ENCODE results near the gene ARHGAP21. TPM values are rescaled to one million over a fixed set of nuclear protein-coding genes. Genes with fewer than 3 reads are reported as not detected.

Gene ARHGAP21
- total and polyA plus RNA-seq, 5 donors = 23.2 to 72.0 (median 56.2) TPM

DNA sequence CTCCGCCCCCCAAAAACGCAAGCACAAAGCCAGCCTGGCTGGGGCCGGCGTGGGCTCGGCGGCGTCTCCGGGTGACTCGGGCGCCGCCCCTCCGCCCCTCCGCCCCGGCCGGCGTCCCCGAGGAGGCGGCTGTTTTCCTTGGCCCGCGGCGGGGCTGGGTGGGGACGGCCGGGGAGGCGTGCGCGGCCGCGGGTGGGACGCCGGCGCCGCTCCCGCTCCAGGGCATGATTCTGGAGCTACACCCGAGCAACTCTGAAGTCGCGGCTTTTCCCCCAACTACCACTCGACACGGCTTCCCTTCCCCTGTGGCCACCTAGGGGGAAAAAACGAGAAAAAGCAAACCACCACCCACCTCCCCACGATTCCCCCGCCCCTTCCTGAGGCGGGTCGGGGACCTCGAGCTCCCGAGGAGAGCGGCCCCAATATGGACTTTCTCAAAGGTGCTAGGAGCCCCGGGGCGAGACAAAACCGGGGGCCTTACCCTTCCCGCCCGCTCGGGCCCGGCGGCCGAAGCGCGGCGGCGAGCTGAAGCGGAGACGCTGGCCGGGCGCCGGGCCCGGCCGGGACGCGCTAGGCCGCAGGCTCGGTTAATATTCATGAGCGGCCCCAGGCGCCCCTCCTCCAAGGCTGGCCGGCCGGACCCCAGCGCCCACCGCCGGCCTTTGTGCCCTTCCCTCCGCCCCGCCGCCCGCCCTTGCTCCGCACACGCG lies 856 bp downstream of the ARHGAP21 start:
- intact Hi-C loops (cut with DNase I) = loop anchor here in 3 of 4 donors (5.0 to 10.0 kb wide), 3 partner anchors 76 to 232 kb away; partner anchors contain the start of gene PRTFDC1 (in 3 of the 3)
- Histone ChIP-seq H3K9me3 (ENCODE audit: control insufficient read depth, low read length) (no peaks in the 10 kb centered on the region), H3K4me3 (ENCODE audit: low read length) (peak overlapping the region; percentile 100), H3K4me1 (ENCODE audit: control insufficient read depth, insufficient read depth, low read length) (peaks cover 5% of the 10 kb centered on the region), H3K27me3 (ENCODE audit: control insufficient read depth, insufficient read depth) (no peaks in the 10 kb centered on the region), H3K27ac (ENCODE audit: low read length) (peak overlapping the region; percentile 98)
- DNase-seq (peak; percentile 81 to 92 (median 91)), ATAC-seq (peak; percentile 68 to 75)
- under 1% methylated on average over 84 of the region's 84 CpGs for WGBS

DNA sequence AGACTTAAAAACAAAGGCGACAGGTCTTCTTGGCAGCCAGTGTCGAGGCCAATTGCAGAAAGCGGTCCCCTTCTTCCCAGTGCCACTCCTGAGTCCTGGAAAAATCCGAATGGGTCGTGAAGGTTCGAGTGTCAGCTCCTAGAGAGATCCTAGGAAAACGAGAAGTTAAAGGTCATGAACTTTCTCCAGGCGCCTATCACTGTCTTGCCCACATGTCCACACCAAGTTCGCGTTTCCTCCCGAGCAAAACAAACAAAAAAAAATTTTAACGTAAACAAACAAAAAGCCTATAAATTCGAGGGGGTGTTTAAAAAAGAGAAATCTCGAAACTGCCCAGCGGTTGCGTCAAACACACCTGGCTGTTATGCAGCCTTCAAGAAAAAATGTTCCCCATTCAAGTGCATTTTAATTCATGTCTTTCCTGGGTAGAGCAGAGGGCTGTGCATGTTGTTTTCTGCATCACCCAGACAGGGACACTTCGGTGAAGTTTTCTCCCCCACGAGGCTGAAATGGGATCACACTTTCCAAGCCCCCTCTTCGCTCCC lies 1.5 kb downstream of the ARHGAP21 start:
- WGBS = 3% methylated on average over 19 of the region's 19 CpGs
- Histone ChIP-seq H3K27me3 (ENCODE audit: control insufficient read depth, insufficient read depth) (no peaks in the 10 kb centered on the region), H3K9me3 (ENCODE audit: control insufficient read depth, low read length) (no peaks in the 10 kb centered on the region), H3K4me3 (ENCODE audit: low read length) (peak overlapping the region; percentile 100), H3K4me1 (ENCODE audit: control insufficient read depth, insufficient read depth, low read length) (peaks cover 10% of the 10 kb centered on the region), H3K27ac (ENCODE audit: low read length) (peak overlapping the region; percentile 98)
- intact Hi-C loops (cut with DNase I) = loop anchor here in 3 of 4 donors (5.0 to 10.0 kb wide), 3 partner anchors 75 to 233 kb away; partner anchors contain the start of gene PRTFDC1 (in 3 of the 3)
- DNase-seq = no peak
- no peak for ATAC-seq

DNA sequence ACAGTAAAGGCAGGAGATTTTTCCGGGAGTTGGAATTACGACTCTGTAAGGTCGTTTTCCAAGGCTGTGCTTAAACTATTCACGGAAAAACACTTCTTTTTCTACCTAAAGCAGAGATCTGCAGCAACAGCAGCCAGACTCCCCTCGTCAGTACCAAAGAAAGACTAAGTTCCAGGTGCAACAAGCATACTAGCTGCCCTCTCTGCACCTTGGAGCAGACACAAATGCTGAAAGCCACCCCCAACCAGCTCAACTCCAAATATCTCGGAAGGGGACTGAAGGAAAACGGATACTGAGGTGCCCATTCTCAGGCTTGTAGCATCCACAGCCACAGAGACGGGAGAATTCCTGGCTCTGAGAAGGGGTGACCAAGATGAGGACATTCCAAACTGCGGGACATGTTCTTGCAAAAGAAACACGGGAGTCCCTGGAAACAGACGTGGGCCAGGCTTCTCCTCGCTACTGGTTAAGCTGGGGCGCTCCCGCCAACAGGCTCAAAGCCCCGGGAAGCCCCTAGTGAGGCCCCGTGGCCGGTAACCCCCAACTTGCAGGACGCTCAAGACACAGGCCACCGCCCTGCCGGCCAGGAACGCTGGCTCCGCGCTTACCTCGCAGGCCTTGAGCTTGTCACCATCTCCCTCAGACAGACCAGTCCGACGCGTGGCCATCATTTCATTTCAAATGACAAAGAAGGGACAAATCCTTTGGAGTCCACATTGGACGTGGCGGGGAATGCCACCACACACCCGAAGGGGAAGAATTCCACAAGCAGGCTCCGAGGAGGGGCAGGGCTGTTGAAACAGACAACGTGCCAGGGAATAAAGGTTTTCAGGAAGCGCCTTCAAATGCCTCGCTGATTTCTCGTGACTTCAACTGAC lies 2.2 kb downstream of the ARHGAP21 start:
- H3K27me3 ChIP-seq (ENCODE audit: control insufficient read depth, insufficient read depth) = no peaks in the 10 kb centered on the region
- DNase-seq (peak; percentile 20 to 76 (median 73)), ATAC-seq (no peak)
- peak overlapping the region; percentile 100 for H3K4me3 ChIP-seq (ENCODE audit: low read length)
- WGBS = 14% methylated on average over 35 of the region's 35 CpGs
- intact Hi-C loops (cut with DNase I) = loop anchor here in 3 of 4 donors (5.0 to 10.0 kb wide), 3 partner anchors 74 to 233 kb away; partner anchors contain the start of gene PRTFDC1 (in 3 of the 3)
- H3K27ac ChIP-seq (ENCODE audit: low read length) = peak overlapping the region; percentile 68
- no peaks in the 10 kb centered on the region for H3K9me3 ChIP-seq (ENCODE audit: control insufficient read depth, low read length)
- H3K4me1 ChIP-seq (ENCODE audit: control insufficient read depth, insufficient read depth, low read length) = peaks cover 13% of the 10 kb centered on the region

GRCh38 chr10:24720096-24720495 lies 3.6 kb downstream of the ARHGAP21 start:
- no peak for DNase-seq
- WGBS = 18% methylated on average over 2 of the region's 2 CpGs
- Histone ChIP-seq H3K27me3 (ENCODE audit: control insufficient read depth, insufficient read depth) (no peaks in the 10 kb centered on the region), H3K4me3 (ENCODE audit: low read length) (peak overlapping the region; percentile 100), H3K9me3 (ENCODE audit: control insufficient read depth, low read length) (no peaks in the 10 kb centered on the region), H3K4me1 (ENCODE audit: control insufficient read depth, insufficient read depth, low read length) (peaks cover 18% of the 10 kb centered on the region), H3K27ac (ENCODE audit: low read length) (no peak overlapping the region)
- intact Hi-C loops (cut with DNase I) = loop anchor here in 3 of 4 donors (5.0 to 10.0 kb wide), 3 partner anchors 73 to 235 kb away; partner anchors contain the start of gene PRTFDC1 (in 3 of the 3)
- ATAC-seq = no peak

DNA sequence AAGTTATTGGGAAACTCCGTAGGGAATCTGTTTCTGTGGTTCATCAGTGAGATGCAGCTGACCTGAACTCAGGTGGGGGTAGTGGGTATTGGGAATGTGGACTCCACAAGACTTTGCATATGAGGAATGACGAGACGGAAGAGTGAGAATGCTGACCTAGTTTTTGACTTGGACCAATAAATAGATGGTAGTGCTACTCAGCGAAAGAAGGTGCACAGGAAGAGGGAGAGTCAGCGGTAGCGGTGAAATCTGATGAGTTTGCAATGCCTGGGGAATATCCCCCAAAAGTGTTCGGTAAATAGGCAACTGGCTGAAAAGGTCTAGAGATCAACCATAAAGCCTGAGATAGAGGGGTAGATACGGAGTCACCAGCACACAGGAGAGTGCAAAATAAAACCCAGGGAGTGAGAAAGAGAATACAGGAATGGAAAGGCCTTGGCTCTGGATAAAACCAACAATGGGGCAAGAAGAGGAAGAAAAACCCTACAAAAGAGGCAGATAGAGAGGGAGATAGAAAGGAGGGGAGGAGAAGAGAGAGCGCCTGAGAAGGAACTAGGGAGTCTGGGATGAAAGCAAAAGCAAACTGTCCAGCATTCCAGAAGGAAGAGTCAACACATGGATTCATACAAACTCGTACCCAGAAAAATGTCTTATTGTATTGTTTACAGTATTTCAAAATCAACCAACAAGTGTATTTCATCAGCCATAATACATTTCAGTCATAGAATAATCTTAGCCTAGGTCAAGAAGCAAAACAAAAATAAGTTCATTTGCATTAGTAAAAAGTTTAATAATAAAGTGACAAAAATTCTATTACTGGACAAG lies 5.4 kb downstream of the ARHGAP21 start:
- no peak overlapping the region for H3K27ac ChIP-seq (ENCODE audit: low read length)
- no peak for DNase-seq
- no peaks in the 10 kb centered on the region for H3K9me3 ChIP-seq (ENCODE audit: control insufficient read depth, low read length)
- intact Hi-C loops (cut with DNase I) = loop anchor here in 1 of 4 donors (10.0 kb wide), 1 partner anchor 73 kb away; no protein-coding TSS in a partner anchor
- 81% methylated on average over 10 of the region's 10 CpGs for WGBS
- peaks cover 18% of the 10 kb centered on the region for H3K4me1 ChIP-seq (ENCODE audit: control insufficient read depth, insufficient read depth, low read length)
- H3K4me3 ChIP-seq (ENCODE audit: low read length) = no peak overlapping the region
- no peak for ATAC-seq
- H3K27me3 ChIP-seq (ENCODE audit: control insufficient read depth, insufficient read depth) = no peaks in the 10 kb centered on the region

GRCh38 chr10:24716295-24716694 lies 7.4 kb downstream of the ARHGAP21 start:
- no peak overlapping the region for H3K27ac ChIP-seq (ENCODE audit: low read length)
- DNase-seq (no peak), ATAC-seq (peak; percentile 52 to 59)
- peaks cover 21% of the 10 kb centered on the region for H3K4me1 ChIP-seq (ENCODE audit: control insufficient read depth, insufficient read depth, low read length)
- no peaks in the 10 kb centered on the region for H3K27me3 ChIP-seq (ENCODE audit: control insufficient read depth, insufficient read depth)
- 47% methylated on average over 5 of the region's 5 CpGs for whole genome bisulfite sequencing
- no peaks in the 10 kb centered on the region for H3K9me3 ChIP-seq (ENCODE audit: control insufficient read depth, low read length)
- no peak overlapping the region for H3K4me3 ChIP-seq (ENCODE audit: low read length)
- intact Hi-C loops (cut with DNase I) = loop anchor here in 1 of 4 donors (10.0 kb wide), 1 partner anchor 71 kb away; no protein-coding TSS in a partner anchor

- 59% methylated on average over 5 of the region's 5 CpGs for WGBS
- no peak overlapping the region for H3K27ac ChIP-seq (ENCODE audit: low read length)
- H3K9me3 ChIP-seq (ENCODE audit: control insufficient read depth, low read length) = no peaks in the 10 kb centered on the region
- H3K4me3 ChIP-seq (ENCODE audit: low read length) = no peak overlapping the region
- ATAC-seq (no peak), DNase-seq (no peak)
- H3K4me1 ChIP-seq (ENCODE audit: control insufficient read depth, insufficient read depth, low read length) = peaks cover 23% of the 10 kb centered on the region
- no peaks in the 10 kb centered on the region for H3K27me3 ChIP-seq (ENCODE audit: control insufficient read depth, insufficient read depth)
- intact Hi-C loops (cut with DNase I) = loop anchor here in 1 of 4 donors (10.0 kb wide), 1 partner anchor 71 kb away; no protein-coding TSS in a partner anchor
Measured at GRCh38 chr10:24715246-24715769, 8.4 kb downstream of the ARHGAP21 start.

GRCh38 chr10:24713086-24713485 lies 10.6 kb downstream of the ARHGAP21 start:
- no peaks in the 10 kb centered on the region for H3K27me3 ChIP-seq (ENCODE audit: control insufficient read depth, insufficient read depth)
- H3K9me3 ChIP-seq (ENCODE audit: control insufficient read depth, low read length) = no peaks in the 10 kb centered on the region
- peaks cover 20% of the 10 kb centered on the region for H3K4me1 ChIP-seq (ENCODE audit: control insufficient read depth, insufficient read depth, low read length)
- WGBS = 43% methylated on average over 1 of the region's 1 CpG
- no peak overlapping the region for H3K4me3 ChIP-seq (ENCODE audit: low read length)
- H3K27ac ChIP-seq (ENCODE audit: low read length) = no peak overlapping the region
- DNase-seq (no peak), ATAC-seq (peak in 1 of 2 donors; percentile 33)
- intact Hi-C loops (cut with DNase I) = loop anchor here in 1 of 4 donors (10.0 kb wide), 1 partner anchor 68 kb away; no protein-coding TSS in a partner anchor

- no peak overlapping the region for H3K27ac ChIP-seq (ENCODE audit: low read length)
- H3K4me3 ChIP-seq (ENCODE audit: low read length) = no peak overlapping the region
- WGBS = 41% methylated on average over 2 of the region's 2 CpGs
- no peak for ATAC-seq
- intact Hi-C loops (cut with DNase I) = loop anchor here in 1 of 4 donors (10.0 kb wide), 1 partner anchor 67 kb away; no protein-coding TSS in a partner anchor
- no peaks in the 10 kb centered on the region for H3K27me3 ChIP-seq (ENCODE audit: control insufficient read depth, insufficient read depth)
- H3K9me3 ChIP-seq (ENCODE audit: control insufficient read depth, low read length) = no peaks in the 10 kb centered on the region
- no peak for DNase-seq
- peaks cover 13% of the 10 kb centered on the region for H3K4me1 ChIP-seq (ENCODE audit: control insufficient read depth, insufficient read depth, low read length)
Measured at GRCh38 chr10:24711465-24711864, 12.2 kb downstream of the ARHGAP21 start.

DNA sequence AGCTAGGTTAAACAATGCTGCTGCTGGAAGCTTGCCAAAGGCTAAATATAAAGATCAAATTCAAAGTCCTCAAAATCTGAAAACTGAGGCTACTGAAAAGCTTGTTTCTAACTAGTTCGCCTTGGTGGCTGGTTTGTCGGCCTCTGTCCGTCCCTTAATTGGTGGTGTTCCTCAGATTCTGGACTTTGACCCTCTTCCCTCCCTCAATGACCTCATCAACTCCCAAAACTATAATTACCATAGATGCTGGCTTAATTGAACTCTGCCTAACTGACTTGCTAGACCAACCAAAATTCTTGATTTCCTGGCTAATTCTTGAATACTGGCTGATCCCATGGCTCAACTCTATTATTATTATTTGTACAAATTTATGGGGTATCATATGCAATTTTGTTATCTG lies 15.6 kb downstream of the ARHGAP21 start:
- no peaks in the 10 kb centered on the region for H3K27me3 ChIP-seq (ENCODE audit: control insufficient read depth, insufficient read depth)
- H3K27ac ChIP-seq (ENCODE audit: low read length) = no peak overlapping the region
- no peak for DNase-seq
- 75% methylated on average over 3 of the region's 3 CpGs for WGBS
- intact Hi-C loops (cut with DNase I) = no loop called here
- no peak overlapping the region for H3K4me3 ChIP-seq (ENCODE audit: low read length)
- no peak for ATAC-seq
- H3K9me3 ChIP-seq (ENCODE audit: control insufficient read depth, low read length) = no peaks in the 10 kb centered on the region
- H3K4me1 ChIP-seq (ENCODE audit: control insufficient read depth, insufficient read depth, low read length) = peaks cover 9% of the 10 kb centered on the region

Measured in right cardiac atrium (tissue), 5 donors.